ENCODE measurements around the gene RBX1. TPM values are rescaled to one million over a fixed set of nuclear protein-coding genes. Genes with fewer than 3 reads are reported as not detected.
"Not testable (repeated sequence)": the region's sequence is repeated elsewhere in the genome, so short reads cannot be mapped to it uniquely, and the experiment has no call there.

RBX1 gene
- polyA plus RNA-seq, 10 donors, result 57.1 to 81.8 (median 64.0) TPM

DNA sequence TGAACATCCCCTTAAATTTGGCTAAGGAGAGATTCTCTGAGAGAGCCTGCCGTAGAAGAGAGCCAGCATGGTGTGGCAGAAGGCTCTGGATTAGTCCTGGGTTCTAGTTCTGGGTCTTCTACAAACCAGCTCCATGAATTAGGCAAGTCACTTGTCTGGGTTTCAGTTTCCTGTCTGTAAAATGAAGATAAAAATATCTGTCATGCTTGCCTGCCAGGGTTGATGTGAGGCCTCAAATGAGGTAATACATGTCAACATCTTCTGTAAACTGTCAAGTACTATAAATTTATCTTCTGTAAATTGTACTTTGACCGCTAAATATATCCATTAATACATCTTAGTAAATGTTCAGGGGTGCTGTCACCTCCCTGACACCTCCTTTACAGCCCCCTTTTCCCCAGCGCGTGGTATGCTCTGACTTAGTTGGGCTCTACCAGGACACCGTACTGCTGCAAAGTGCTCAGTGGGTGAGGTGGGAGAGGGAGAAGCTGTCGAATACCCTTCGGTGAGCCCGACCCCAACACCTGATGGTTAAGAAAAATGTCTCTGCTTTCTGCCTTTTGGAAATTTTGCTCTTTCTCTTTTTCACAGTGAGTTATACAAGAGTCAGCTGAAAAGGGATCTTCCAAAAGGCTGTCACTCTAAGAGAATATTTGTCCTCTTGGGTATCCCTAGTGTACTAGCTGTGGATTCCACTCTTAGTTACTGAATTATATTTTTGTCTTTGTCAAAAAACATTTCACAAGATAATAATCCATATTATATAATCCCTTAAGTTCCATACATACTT is 15.0 kb downstream of the RBX1 start:
- DNase-seq, result no peak

DNA sequence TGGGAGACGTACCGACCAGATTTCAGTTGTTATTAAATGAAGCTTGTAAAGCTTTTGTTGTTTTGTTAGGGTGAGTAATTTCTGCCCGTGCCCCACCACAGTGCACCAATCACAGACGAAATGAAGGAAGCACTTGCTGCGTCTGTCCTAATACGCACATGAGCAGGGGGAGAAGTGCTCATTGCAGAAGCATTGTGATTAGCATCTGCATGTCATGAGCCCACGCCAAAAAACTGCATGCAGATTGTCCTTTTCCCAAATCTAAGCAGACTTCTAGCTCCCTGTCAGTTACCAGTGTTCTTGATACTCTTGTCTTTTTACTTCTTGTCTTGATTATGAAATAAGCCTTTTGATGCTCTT is 15.5 kb downstream of the RBX1 start:
- no peak for DNase-seq

DNA sequence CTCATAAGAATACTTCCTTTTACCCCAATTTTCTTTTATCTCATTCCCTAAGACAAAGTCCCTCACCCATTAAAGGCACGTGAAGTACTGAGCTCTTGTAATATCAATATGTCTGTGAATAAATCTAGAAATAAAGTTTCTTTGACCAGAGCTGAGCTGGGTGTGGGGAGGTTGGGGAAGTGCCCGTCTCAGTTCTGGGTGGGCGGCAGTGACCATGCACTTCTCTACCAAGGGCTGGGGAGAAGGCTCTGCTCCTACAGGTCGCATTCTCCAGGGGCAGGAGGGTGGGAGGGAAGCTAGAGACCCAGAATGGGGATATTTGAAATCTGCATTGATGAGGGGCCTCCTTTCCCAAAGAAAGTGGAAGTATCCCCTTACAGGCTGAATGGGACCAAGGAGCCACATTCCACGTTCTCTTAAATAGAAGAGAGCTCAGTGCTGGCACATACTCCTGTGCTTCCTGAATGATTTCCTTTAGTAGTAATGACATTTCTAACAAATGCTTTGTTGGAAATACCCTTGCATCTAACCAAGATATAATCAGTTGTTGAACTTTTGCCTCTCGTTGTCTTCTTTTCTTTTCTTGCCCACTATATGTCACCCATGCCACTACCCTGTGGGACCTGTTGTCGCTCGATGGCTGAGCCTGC is 16.1 kb downstream of the RBX1 start:
- no peak for DNase-seq

GRCh38 chr22:40972587-40972986 is 21.4 kb downstream of the RBX1 start:
- DNase-seq, result no peak

- no peak for DNase-seq
Observed at GRCh38 chr22:40973144-40973543, 22.0 kb downstream of the RBX1 start.

- DNase-seq, result peak in 2 of 3 donors; percentile 6 to 15
Observed at GRCh38 chr22:40975366-40975765, 24.2 kb downstream of the RBX1 start.

GRCh38 chr22:40976866-40977700 is 25.9 kb downstream of the RBX1 start:
- no peak for DNase-seq

DNA sequence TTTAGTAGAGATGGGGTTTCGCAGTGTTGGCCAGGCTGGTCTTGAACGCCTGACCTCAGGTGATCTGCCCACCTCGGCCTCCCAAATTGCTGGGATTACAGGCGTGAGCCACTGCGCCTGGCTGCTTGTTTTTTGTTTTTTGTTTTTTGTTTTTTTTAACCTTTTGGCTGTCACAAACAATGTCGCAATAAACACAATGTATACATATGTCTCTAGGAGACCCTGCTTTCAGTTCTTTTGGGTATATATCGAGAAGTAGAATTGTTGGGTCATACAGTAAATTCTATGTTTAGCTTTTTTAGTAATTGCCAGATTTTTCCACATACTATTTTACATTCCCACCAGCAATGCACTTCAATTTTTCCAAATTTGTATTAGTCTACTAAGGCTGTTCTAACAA is 28.0 kb downstream of the RBX1 start:
- no peak for DNase-seq

DNA sequence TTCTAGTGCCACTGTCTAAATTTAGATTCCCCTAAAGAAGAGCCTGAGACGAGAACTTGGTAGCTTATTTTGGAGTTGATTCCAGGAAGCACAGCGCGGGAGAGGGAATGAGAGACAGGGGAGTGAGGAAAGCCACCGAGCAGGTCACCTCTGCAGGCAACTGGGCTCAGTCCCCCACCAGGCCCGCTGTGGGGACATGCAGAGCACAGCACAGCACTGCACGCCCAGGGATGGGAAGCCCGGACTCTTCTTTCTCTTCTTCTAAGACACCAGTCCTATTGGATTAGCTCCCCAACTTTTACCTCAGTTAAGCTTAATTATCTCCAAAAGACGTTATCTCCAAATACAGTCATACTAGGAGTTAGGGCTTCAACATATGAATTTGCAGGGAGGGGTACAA is 28.7 kb downstream of the RBX1 start:
- DNase-seq, result no peak

GRCh38 chr22:40982482-40983385 is 31.6 kb downstream of the RBX1 start:
- peak in 1 of 3 donors; percentile 19 for DNase-seq

DNA sequence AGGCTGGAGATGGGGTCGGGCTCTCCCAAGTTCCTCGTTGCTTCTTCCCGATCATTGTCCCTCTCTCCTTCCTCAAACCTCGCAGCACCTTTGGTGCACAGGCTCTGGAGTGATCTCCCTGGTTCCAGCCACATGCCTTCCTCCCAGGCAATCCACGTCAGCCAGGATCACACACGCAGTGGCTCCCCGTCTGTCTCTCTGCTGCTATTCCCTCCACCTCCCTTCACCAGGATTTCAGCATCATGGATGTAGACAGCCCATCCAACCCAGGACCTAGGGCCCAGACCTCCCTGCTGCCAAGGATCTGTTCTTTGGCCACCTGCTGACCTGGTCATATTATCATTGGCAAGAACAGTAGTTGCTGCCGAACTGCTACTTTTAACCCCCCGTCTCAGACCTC is 40.1 kb downstream of the RBX1 start:
- DNase-seq, result no peak

DNA sequence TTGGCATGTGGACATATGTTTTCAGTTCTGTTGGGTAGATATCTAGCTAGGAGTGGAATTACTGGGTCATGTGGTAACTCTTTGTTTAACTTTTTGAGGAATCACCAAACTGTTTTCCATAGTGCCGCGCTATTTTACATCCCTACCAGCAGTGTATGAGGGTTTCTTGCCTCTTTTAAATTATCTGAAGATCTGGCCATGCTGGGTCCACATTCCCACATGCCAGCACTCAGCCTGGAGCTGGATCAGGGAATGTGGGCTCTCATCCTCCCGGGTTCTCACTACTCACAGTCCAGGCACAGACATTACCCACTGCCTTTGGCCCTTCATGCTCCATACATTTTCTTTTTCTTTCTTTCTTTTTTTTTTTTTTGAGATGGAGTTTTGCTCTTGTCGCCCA is 44.6 kb downstream of the RBX1 start:
- no peak for DNase-seq

- DNase-seq, result no peak
Observed at GRCh38 chr22:40997520-40997919, 46.3 kb downstream of the RBX1 start.

GRCh38 chr22:41000040-41000565 is 48.9 kb downstream of the RBX1 start:
- DNase-seq, result no peak

DNA sequence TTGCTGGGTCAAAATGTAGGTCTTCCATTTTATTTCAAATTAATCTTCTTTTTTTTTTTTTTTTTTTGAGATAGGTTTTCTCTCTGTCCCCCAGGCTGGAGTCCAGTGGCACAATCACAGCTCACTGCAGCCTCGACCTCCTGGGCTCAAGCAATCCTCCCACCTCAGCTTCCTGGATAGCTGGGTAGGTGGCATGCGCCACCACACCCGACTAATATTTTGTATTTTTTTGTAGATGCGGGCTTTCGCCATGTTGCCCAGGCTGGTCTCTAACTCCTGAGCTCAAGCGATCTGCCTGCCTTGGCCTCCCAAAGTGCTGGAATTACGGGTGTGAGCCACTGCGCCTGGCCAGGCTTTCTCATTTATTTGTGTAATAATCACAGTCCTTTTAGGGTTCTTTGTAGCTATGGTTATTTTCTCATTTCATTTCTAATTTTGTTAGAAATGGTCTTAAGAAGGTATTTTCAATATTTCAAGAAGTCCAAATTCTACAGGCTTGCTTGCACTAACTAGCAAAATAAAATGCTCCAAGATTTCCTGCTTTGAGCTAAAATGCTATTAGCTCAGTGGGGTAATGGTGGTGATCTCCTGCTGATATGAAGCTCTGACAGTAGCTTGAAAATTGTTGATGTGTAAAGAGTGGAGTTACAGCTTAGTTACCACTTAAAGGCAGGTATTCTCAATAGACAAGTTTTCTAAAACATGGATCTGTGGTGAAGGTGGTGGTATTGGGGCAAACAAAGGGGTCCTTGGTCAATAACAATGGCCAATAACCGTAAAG is 50.0 kb downstream of the RBX1 start:
- DNase-seq, result no peak

DNA sequence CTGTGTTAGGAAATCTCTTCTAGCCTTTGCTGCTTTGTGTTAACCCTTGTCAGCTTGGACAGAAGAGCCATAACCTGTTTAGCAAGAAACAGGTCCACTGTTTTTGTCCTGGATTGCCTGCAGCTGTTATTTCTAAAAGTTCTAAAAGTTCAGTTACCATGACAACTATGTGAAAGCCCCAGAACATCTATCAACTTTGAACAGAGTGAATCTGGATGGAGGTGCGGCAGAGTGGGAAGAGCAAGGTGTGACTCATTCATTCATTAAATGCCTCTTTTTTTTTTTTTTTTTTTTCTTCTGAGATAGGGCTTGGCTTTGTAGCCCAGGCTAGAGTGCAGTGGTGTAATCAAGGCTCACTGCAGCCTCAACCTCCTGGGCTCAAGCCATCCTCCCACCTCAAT is 50.5 kb downstream of the RBX1 start:
- no peak for DNase-seq

DNA sequence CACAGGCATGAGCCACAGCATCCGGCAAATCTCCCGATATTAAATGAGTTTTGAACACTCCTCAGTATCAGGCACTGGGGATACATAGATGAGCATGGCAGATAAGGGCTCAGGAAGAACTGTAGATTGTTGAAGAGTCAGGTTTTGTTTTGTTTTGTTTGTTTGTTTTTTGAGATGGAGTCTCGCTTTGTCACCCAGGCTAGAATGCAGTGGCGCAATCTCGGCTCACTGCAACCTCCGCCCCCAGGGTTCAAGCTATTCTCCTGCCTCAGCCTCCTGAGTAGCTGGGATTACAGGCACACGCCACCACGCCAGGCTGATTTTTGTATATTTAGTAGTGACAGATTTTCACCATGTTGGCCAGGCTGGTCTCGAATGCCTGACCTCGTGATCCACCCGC is 51.2 kb downstream of the RBX1 start:
- not testable (repeated sequence) for DNase-seq

DNA sequence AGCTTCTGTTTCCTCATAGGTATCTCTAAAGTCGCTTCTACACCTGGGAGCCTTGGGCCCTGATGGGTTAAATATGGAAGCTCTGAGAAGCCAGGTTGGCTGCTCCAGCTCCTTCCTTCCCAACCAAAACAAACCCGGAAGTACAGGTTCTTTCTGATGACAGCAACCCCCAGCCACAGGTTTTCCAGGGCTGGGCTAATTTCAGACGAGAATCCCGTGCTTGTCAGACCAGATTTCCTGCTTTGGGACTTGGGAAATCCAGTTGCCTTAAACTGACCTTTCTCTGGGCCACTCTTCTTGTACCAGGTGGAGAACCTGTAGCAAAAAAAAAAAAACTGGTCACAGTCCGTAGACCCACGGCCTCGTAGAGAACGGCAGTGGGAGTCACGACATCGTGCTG is 51.9 kb downstream of the RBX1 start:
- no peak for DNase-seq

GRCh38 chr22:41003976-41004375 is 52.8 kb downstream of the RBX1 start:
- DNase-seq, result no peak

DNA sequence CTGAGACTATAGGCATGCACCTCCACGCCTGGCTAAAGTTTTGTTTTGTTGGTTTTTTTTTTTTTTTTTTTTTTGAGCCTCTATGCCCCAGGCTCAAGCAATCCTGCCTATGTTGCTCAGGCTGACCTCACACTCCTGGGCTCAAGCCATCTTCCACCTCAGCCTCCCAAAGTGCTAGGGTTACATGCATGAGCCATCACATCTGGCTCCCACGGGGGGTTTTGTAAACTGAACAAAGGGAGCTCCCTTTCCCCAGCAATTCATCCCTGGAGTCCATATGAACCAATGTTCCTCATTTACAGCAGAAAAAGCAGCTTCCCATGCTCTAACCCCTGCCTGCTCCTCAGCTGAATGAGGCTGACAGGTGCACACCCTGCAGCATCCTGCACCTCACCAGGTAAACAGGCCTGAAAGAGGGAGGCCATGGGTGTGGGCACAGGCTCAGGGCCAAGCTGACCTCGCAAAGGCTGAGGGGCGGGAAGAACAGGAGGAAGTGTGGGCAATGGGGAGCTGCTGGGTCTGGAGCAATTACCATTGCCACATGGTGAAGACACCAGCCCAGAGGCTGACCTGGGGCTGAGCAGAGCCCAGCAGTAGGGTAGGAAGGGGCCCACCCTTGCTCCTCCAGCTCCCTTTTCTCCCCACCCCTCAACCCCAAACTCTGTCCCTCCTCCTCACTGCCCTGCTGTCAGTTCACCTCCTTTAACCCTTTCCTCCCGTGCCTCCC is 58.2 kb downstream of the RBX1 start:
- DNase-seq, result no peak
